H9 (cell line): Measurements from ENCODE around the gene OR4F16. TPM values are rescaled to one million over a fixed set of nuclear protein-coding genes. Genes with fewer than 3 reads are reported as not detected.
"Not testable (repeated sequence)": the region's sequence is repeated elsewhere in the genome, so short reads cannot be mapped to it uniquely, and the experiment has no call there.

Source experiments
- DNase-seq: peaks from one replicate; pipeline ENCODE4 v3.0.0-alpha.2; 2017
- H2AFZ ChIP-seq: one replicate; pipeline ENCODE4 v1.6.1; 2013; ENCODE audit warnings: mild to moderate bottlenecking, low read length, control low read depth, moderate library complexity
- H2AK5ac ChIP-seq: 2 replicates; pipeline ENCODE4 v1.6.1; 2013; ENCODE audit warnings: low read length, control low read depth, mixed read lengths; ENCODE audit not compliant: insufficient read length
- H2BK120ac ChIP-seq: one replicate; pipeline ENCODE4 v1.6.1; 2013; ENCODE audit warnings: low read depth, mild to moderate bottlenecking, low read length, control low read depth, inconsistent platforms; ENCODE audit not compliant: poor library complexity, severe bottlenecking
- H2BK12ac ChIP-seq: 2 replicates; pipeline ENCODE4 v1.6.1; 2013; ENCODE audit warnings: low read length, control low read depth, mixed read lengths, low read depth; ENCODE audit not compliant: insufficient read length
- H2BK15ac ChIP-seq: 2 replicates; pipeline ENCODE4 v1.6.1; 2013; ENCODE audit warnings: low read depth, low read length, control low read depth
- H2BK20ac ChIP-seq: one replicate; pipeline ENCODE4 v1.6.1; 2013; ENCODE audit warnings: low read depth, mild to moderate bottlenecking, low read length, control low read depth, inconsistent platforms; ENCODE audit not compliant: poor library complexity, severe bottlenecking
- H2BK5ac ChIP-seq: 2 replicates; pipeline ENCODE4 v1.6.1; 2013; ENCODE audit warnings: low read length, control low read depth, mixed read lengths; ENCODE audit not compliant: insufficient read length
- H3K14ac ChIP-seq: 2 replicates; pipeline ENCODE4 v1.6.1; 2013; ENCODE audit warnings: low read length, control low read depth; ENCODE audit not compliant: insufficient read depth
- H3K18ac ChIP-seq: 2 replicates; pipeline ENCODE4 v1.6.1; 2013; ENCODE audit warnings: low read depth, mild to moderate bottlenecking, mixed read lengths, low read length, control low read depth; ENCODE audit not compliant: insufficient read length
- H3K23ac ChIP-seq: 2 replicates; pipeline ENCODE4 v1.6.1; 2013; ENCODE audit warnings: low read length, control low read depth, mixed read lengths, low read depth; ENCODE audit not compliant: insufficient read length
- H3K23me2 ChIP-seq: 2 replicates; pipeline ENCODE4 v1.6.1; 2013; ENCODE audit warnings: low read depth, mild to moderate bottlenecking, mixed read lengths, low read length, control low read depth; ENCODE audit not compliant: insufficient read length, poor library complexity, severe bottlenecking
- H3K27ac ChIP-seq: 2 replicates; pipeline ENCODE4 v1.5.1; 2013; ENCODE audit warnings: low read length, control low read depth, mixed read lengths, low read depth; ENCODE audit not compliant: insufficient read length
- H3K27me3 ChIP-seq: 2 replicates; pipeline ENCODE4 v1.6.1; 2013; ENCODE audit warnings: low read length, control low read depth, inconsistent platforms; ENCODE audit not compliant: insufficient read depth
- H3K4ac ChIP-seq: 2 replicates; pipeline ENCODE4 v1.6.1; 2013; ENCODE audit warnings: low read depth, mild to moderate bottlenecking, control low read depth, inconsistent platforms, low read length, moderate library complexity
- H3K4me1 ChIP-seq: 2 replicates; pipeline ENCODE4 v1.6.1; 2013; ENCODE audit warnings: low read length, control low read depth, inconsistent platforms; ENCODE audit not compliant: insufficient read depth
- H3K4me2 ChIP-seq: 2 replicates; pipeline ENCODE4 v1.6.1; 2013; ENCODE audit warnings: low read length, control low read depth, mixed read lengths; ENCODE audit not compliant: insufficient read length, insufficient read depth
- H3K56ac ChIP-seq: 2 replicates; pipeline ENCODE4 v1.6.1; 2013; ENCODE audit warnings: low read depth, mild to moderate bottlenecking, mixed read lengths, low read length, control low read depth; ENCODE audit not compliant: insufficient read length
- H3K79me1 ChIP-seq: 2 replicates; pipeline ENCODE4 v1.6.1; 2013; ENCODE audit warnings: low read depth, mild to moderate bottlenecking, moderate library complexity, low read length, control low read depth, inconsistent platforms; ENCODE audit not compliant: insufficient read depth, poor library complexity, severe bottlenecking
- H3K79me2 ChIP-seq: 2 replicates; pipeline ENCODE4 v1.6.1; 2013; ENCODE audit warnings: low read length, control low read depth, inconsistent platforms; ENCODE audit not compliant: insufficient read depth
- H3K9ac ChIP-seq: 2 replicates; pipeline ENCODE4 v1.6.1; 2013; ENCODE audit warnings: low read length, control low read depth, mixed read lengths; ENCODE audit not compliant: insufficient read length; ENCODE audit errors: extremely low read depth
- H3K9me3 ChIP-seq: one replicate; pipeline ENCODE4 v1.6.1; 2013; ENCODE audit warnings: low read depth, low read length, inconsistent platforms; ENCODE audit not compliant: control insufficient read depth
- H3T11ph ChIP-seq: one replicate; pipeline ENCODE4 v1.6.1; 2013; ENCODE audit warnings: mild to moderate bottlenecking, low read length, control low read depth, inconsistent platforms
- H4K20me1 ChIP-seq: one replicate; pipeline ENCODE4 v1.6.1; 2013; ENCODE audit not compliant: control insufficient read depth, insufficient read length, insufficient read depth
- H4K5ac ChIP-seq: 2 replicates; pipeline ENCODE4 v1.6.1; 2013; ENCODE audit warnings: low read depth, mild to moderate bottlenecking, mixed read lengths, low read length, control low read depth; ENCODE audit not compliant: insufficient read length
- H4K8ac ChIP-seq: replicated peaks from 2 replicates; pipeline ENCODE4 v1.6.1; 2013; ENCODE audit warnings: low read length, control low read depth, mixed read lengths, low read depth; ENCODE audit not compliant: insufficient read length
- H4K91ac ChIP-seq: 2 replicates; pipeline ENCODE4 v1.6.1; 2013; ENCODE audit warnings: low read depth, mild to moderate bottlenecking, moderate library complexity, mixed read lengths, low read length, control low read depth; ENCODE audit not compliant: insufficient read length
- H3K27ac Mint-ChIP-seq, 3 experiments: 2 replicates in 2 of 3; 3 replicates in 1 of 3; pipeline ENCODE4 v1.8.0; 2020 to 2021; ENCODE audit warnings: mixed read lengths in 3 of 3, mild to moderate bottlenecking in 1 of 3, moderate library complexity in 1 of 3
- H3K27me3 Mint-ChIP-seq: 2 replicates; pipeline ENCODE4 v1.8.0; 2021; ENCODE audit warnings: low read depth, mild to moderate bottlenecking, moderate library complexity, mixed read lengths
- H3K36me3 Mint-ChIP-seq, 3 experiments: 2 replicates in 2 of 3; 3 replicates in 1 of 3; pipeline ENCODE4 v1.8.0; 2020 to 2021; ENCODE audit warnings: low read depth in 3 of 3, mixed read lengths in 3 of 3; ENCODE audit not compliant: insufficient read depth in 1 of 3
- H3K4me1 Mint-ChIP-seq, 2 experiments: 2 replicates each; pipeline ENCODE4 v1.8.0; 2020; ENCODE audit warnings: mixed read lengths in 2 of 2
- H3K4me3 Mint-ChIP-seq, 2 experiments: 2 replicates in 1 of 2; 3 replicates in 1 of 2; pipeline ENCODE4 v1.8.0; 2020 to 2021; ENCODE audit warnings: mild to moderate bottlenecking in 2 of 2, mixed read lengths in 2 of 2, moderate library complexity in 1 of 2
- H3K9me3 Mint-ChIP-seq, 2 experiments: 2 replicates in 1 of 2; 3 replicates in 1 of 2; pipeline ENCODE4 v1.8.0; 2020; ENCODE audit warnings: mild to moderate bottlenecking in 2 of 2, mixed read lengths in 2 of 2, moderate library complexity in 1 of 2
- WGBS: extraction: QIAGEN DNeasy Blood & Tissue Kit; methylation state at CpG from one replicate; pipeline ENCODE4 v1.1.7; 2013; ENCODE audit warnings: missing lambda C conversion rate, low lambda C conversion rate, mixed read lengths; ENCODE audit not compliant: insufficient read length; ENCODE audit errors: extremely low coverage; 5-methylcytosine and 5-hydroxymethylcytosine counted together
- total RNA-seq: library from RNA; stranded (reverse); gene quantifications from 2 replicates; pipeline ENCODE4 v1.2.1, GENCODE V29; 2021

Gene OR4F16
- total RNA-seq, 1 experiment from 2014 or later = not detected

GRCh38 chr1:727040-727439, 40.6 kb upstream of the OR4F16 start:
- no CpG with 5 or more reads among the region's 20 CpGs for WGBS
- not testable (repeated sequence) for H2AFZ ChIP-seq, H3K79me1 ChIP-seq, H3K36me3 Mint-ChIP-seq, DNase-seq, H3K14ac ChIP-seq, H2BK20ac ChIP-seq, H3K4me3 Mint-ChIP-seq, H2BK15ac ChIP-seq, H3K27ac ChIP-seq, H2BK120ac ChIP-seq, H3K27ac Mint-ChIP-seq, H2AK5ac ChIP-seq, H3K27me3 Mint-ChIP-seq, H3K4ac ChIP-seq, H4K5ac ChIP-seq, H3K4me1 ChIP-seq, H3K4me1 Mint-ChIP-seq, H3K9ac ChIP-seq, H3K9me3 Mint-ChIP-seq, H4K91ac ChIP-seq, H4K8ac ChIP-seq, H3T11ph ChIP-seq, H2BK5ac ChIP-seq, H3K18ac ChIP-seq, H4K20me1 ChIP-seq, H3K23me2 ChIP-seq, H3K23ac ChIP-seq, H3K79me2 ChIP-seq, H2BK12ac ChIP-seq, H3K4me2 ChIP-seq, H3K27me3 ChIP-seq, H3K9me3 ChIP-seq, H3K56ac ChIP-seq

Other genes with a start within 250 kb of the OR4F16 start
- gene OR4F29, start 235.0 kb downstream of the OR4F16 start, total RNA-seq = not detected in 2 replicates
- gene SAMD11, start 237.3 kb upstream of the OR4F16 start, total RNA-seq = 13.5 and 15.7 TPM in 2 replicates